H9 (cell line): ENCODE measurements around the gene RGS6. TPM values are rescaled to one million over a fixed set of nuclear protein-coding genes. Genes with fewer than 3 reads are reported as not detected.

ENCODE experiments used
- DNase-seq: peaks from one replicate; pipeline ENCODE4 v3.0.0-alpha.2; 2017
- H2AFZ ChIP-seq: one replicate; pipeline ENCODE4 v1.6.1; 2013; ENCODE audit warnings: mild to moderate bottlenecking, low read length, control low read depth, moderate library complexity
- H2AK5ac ChIP-seq: 2 replicates; pipeline ENCODE4 v1.6.1; 2013; ENCODE audit warnings: low read length, control low read depth, mixed read lengths; ENCODE audit not compliant: insufficient read length
- H2BK120ac ChIP-seq: one replicate; pipeline ENCODE4 v1.6.1; 2013; ENCODE audit warnings: low read depth, mild to moderate bottlenecking, low read length, control low read depth, inconsistent platforms; ENCODE audit not compliant: poor library complexity, severe bottlenecking
- H2BK12ac ChIP-seq: 2 replicates; pipeline ENCODE4 v1.6.1; 2013; ENCODE audit warnings: low read length, control low read depth, mixed read lengths, low read depth; ENCODE audit not compliant: insufficient read length
- H2BK15ac ChIP-seq: 2 replicates; pipeline ENCODE4 v1.6.1; 2013; ENCODE audit warnings: low read depth, low read length, control low read depth
- H2BK20ac ChIP-seq: one replicate; pipeline ENCODE4 v1.6.1; 2013; ENCODE audit warnings: low read depth, mild to moderate bottlenecking, low read length, control low read depth, inconsistent platforms; ENCODE audit not compliant: poor library complexity, severe bottlenecking
- H2BK5ac ChIP-seq: 2 replicates; pipeline ENCODE4 v1.6.1; 2013; ENCODE audit warnings: low read length, control low read depth, mixed read lengths; ENCODE audit not compliant: insufficient read length
- H3K14ac ChIP-seq: 2 replicates; pipeline ENCODE4 v1.6.1; 2013; ENCODE audit warnings: low read length, control low read depth; ENCODE audit not compliant: insufficient read depth
- H3K18ac ChIP-seq: 2 replicates; pipeline ENCODE4 v1.6.1; 2013; ENCODE audit warnings: low read depth, mild to moderate bottlenecking, mixed read lengths, low read length, control low read depth; ENCODE audit not compliant: insufficient read length
- H3K23ac ChIP-seq: 2 replicates; pipeline ENCODE4 v1.6.1; 2013; ENCODE audit warnings: low read length, control low read depth, mixed read lengths, low read depth; ENCODE audit not compliant: insufficient read length
- H3K23me2 ChIP-seq: 2 replicates; pipeline ENCODE4 v1.6.1; 2013; ENCODE audit warnings: low read depth, mild to moderate bottlenecking, mixed read lengths, low read length, control low read depth; ENCODE audit not compliant: insufficient read length, poor library complexity, severe bottlenecking
- H3K27ac ChIP-seq: 2 replicates; pipeline ENCODE4 v1.5.1; 2013; ENCODE audit warnings: low read length, control low read depth, mixed read lengths, low read depth; ENCODE audit not compliant: insufficient read length
- H3K27me3 ChIP-seq: 2 replicates; pipeline ENCODE4 v1.6.1; 2013; ENCODE audit warnings: low read length, control low read depth, inconsistent platforms; ENCODE audit not compliant: insufficient read depth
- H3K4ac ChIP-seq: 2 replicates; pipeline ENCODE4 v1.6.1; 2013; ENCODE audit warnings: low read depth, mild to moderate bottlenecking, control low read depth, inconsistent platforms, low read length, moderate library complexity
- H3K4me1 ChIP-seq: 2 replicates; pipeline ENCODE4 v1.6.1; 2013; ENCODE audit warnings: low read length, control low read depth, inconsistent platforms; ENCODE audit not compliant: insufficient read depth
- H3K4me2 ChIP-seq: 2 replicates; pipeline ENCODE4 v1.6.1; 2013; ENCODE audit warnings: low read length, control low read depth, mixed read lengths; ENCODE audit not compliant: insufficient read length, insufficient read depth
- H3K56ac ChIP-seq: 2 replicates; pipeline ENCODE4 v1.6.1; 2013; ENCODE audit warnings: low read depth, mild to moderate bottlenecking, mixed read lengths, low read length, control low read depth; ENCODE audit not compliant: insufficient read length
- H3K79me1 ChIP-seq: 2 replicates; pipeline ENCODE4 v1.6.1; 2013; ENCODE audit warnings: low read depth, mild to moderate bottlenecking, moderate library complexity, low read length, control low read depth, inconsistent platforms; ENCODE audit not compliant: insufficient read depth, poor library complexity, severe bottlenecking
- H3K79me2 ChIP-seq: 2 replicates; pipeline ENCODE4 v1.6.1; 2013; ENCODE audit warnings: low read length, control low read depth, inconsistent platforms; ENCODE audit not compliant: insufficient read depth
- H3K9ac ChIP-seq: 2 replicates; pipeline ENCODE4 v1.6.1; 2013; ENCODE audit warnings: low read length, control low read depth, mixed read lengths; ENCODE audit not compliant: insufficient read length; ENCODE audit errors: extremely low read depth
- H3K9me3 ChIP-seq: one replicate; pipeline ENCODE4 v1.6.1; 2013; ENCODE audit warnings: low read depth, low read length, inconsistent platforms; ENCODE audit not compliant: control insufficient read depth
- H3T11ph ChIP-seq: one replicate; pipeline ENCODE4 v1.6.1; 2013; ENCODE audit warnings: mild to moderate bottlenecking, low read length, control low read depth, inconsistent platforms
- H4K20me1 ChIP-seq: one replicate; pipeline ENCODE4 v1.6.1; 2013; ENCODE audit not compliant: control insufficient read depth, insufficient read length, insufficient read depth
- H4K5ac ChIP-seq: 2 replicates; pipeline ENCODE4 v1.6.1; 2013; ENCODE audit warnings: low read depth, mild to moderate bottlenecking, mixed read lengths, low read length, control low read depth; ENCODE audit not compliant: insufficient read length
- H4K8ac ChIP-seq: replicated peaks from 2 replicates; pipeline ENCODE4 v1.6.1; 2013; ENCODE audit warnings: low read length, control low read depth, mixed read lengths, low read depth; ENCODE audit not compliant: insufficient read length
- H4K91ac ChIP-seq: 2 replicates; pipeline ENCODE4 v1.6.1; 2013; ENCODE audit warnings: low read depth, mild to moderate bottlenecking, moderate library complexity, mixed read lengths, low read length, control low read depth; ENCODE audit not compliant: insufficient read length
- H3K27ac Mint-ChIP-seq, 3 experiments: 2 replicates in 2 of 3; 3 replicates in 1 of 3; pipeline ENCODE4 v1.8.0; 2020 to 2021; ENCODE audit warnings: mixed read lengths in 3 of 3, mild to moderate bottlenecking in 1 of 3, moderate library complexity in 1 of 3
- H3K27me3 Mint-ChIP-seq: 2 replicates; pipeline ENCODE4 v1.8.0; 2021; ENCODE audit warnings: low read depth, mild to moderate bottlenecking, moderate library complexity, mixed read lengths
- H3K36me3 Mint-ChIP-seq, 3 experiments: 2 replicates in 2 of 3; 3 replicates in 1 of 3; pipeline ENCODE4 v1.8.0; 2020 to 2021; ENCODE audit warnings: low read depth in 3 of 3, mixed read lengths in 3 of 3; ENCODE audit not compliant: insufficient read depth in 1 of 3
- H3K4me1 Mint-ChIP-seq, 2 experiments: 2 replicates each; pipeline ENCODE4 v1.8.0; 2020; ENCODE audit warnings: mixed read lengths in 2 of 2
- H3K4me3 Mint-ChIP-seq, 2 experiments: 2 replicates in 1 of 2; 3 replicates in 1 of 2; pipeline ENCODE4 v1.8.0; 2020 to 2021; ENCODE audit warnings: mild to moderate bottlenecking in 2 of 2, mixed read lengths in 2 of 2, moderate library complexity in 1 of 2
- H3K9me3 Mint-ChIP-seq, 2 experiments: 2 replicates in 1 of 2; 3 replicates in 1 of 2; pipeline ENCODE4 v1.8.0; 2020; ENCODE audit warnings: mild to moderate bottlenecking in 2 of 2, mixed read lengths in 2 of 2, moderate library complexity in 1 of 2
- WGBS: extraction: QIAGEN DNeasy Blood & Tissue Kit; methylation state at CpG from one replicate; pipeline ENCODE4 v1.1.7; 2013; ENCODE audit warnings: missing lambda C conversion rate, low lambda C conversion rate, mixed read lengths; ENCODE audit not compliant: insufficient read length; ENCODE audit errors: extremely low coverage; 5-methylcytosine and 5-hydroxymethylcytosine counted together
- total RNA-seq: library from RNA; stranded (reverse); gene quantifications from 2 replicates; pipeline ENCODE4 v1.2.1, GENCODE V29; 2021
- TF ChIP-seq, protein P1 (sequence below): fragments of 200-600 bp; sonication (generic); conservative IDR thresholded peaks from 3 replicates; pipeline ENCODE4 v1.8.0; 2021; ENCODE audit warnings: antibody characterized with exemption, mild to moderate bottlenecking

Gene RGS6
- total RNA-seq, 1 experiment from 2014 or later: 3.0 TPM

DNA sequence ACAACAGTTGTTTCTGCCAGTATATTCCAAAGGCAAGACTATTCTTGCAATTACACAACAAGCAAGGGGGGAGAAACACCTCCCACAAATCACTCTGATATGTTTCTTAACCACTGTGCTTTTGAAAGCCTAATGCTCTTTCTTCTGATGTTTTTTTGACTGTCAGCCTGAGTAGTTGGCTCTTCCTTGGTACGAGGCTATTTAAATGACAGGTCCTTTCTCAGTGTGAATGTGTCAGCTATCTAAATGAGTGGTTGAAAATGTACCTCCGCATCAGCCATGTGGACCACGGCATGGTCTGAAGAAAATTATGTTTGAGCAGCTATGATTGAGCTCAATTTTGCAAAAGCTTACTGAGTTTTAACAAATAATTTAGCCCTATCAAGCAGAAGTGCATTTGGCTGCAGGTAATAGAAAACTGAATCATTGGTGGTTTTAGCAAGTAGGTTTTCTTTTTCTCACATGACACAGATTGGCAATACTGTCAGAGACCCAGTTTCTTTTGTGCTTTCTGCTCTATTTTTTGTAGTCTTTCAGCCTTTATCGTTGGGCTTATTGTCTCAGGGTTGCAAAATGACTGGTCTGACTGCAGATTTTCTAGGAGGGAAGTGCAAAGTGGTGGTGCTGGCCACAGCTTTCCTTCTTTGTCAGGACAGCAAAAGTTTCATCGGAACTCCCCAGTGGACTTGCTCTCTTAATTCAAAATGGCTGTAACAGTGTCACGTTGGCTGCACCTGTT, 162.8 kb downstream of the RGS6 start:
- H3K9ac ChIP-seq: no peak overlapping the region
- no peak overlapping the region for H3K23ac ChIP-seq
- no peaks in the 10 kb centered on the region for H3K79me2 ChIP-seq
- H2BK20ac ChIP-seq: no peak overlapping the region
- no peaks in the 10 kb centered on the region for H3K23me2 ChIP-seq
- H3K9me3 ChIP-seq: no peaks in the 10 kb centered on the region
- H3K4me1 Mint-ChIP-seq: peaks cover 8 to 11% of the 10 kb centered on the region in 2 experiments; a peak in 2 of 4 replicates
- no peaks in the 10 kb centered on the region for H4K20me1 ChIP-seq
- H4K91ac ChIP-seq: no peak overlapping the region
- no peaks in the 10 kb centered on the region for H3K4me1 ChIP-seq
- H3K27me3 ChIP-seq: no peaks in the 10 kb centered on the region
- no peak overlapping the region for H4K8ac ChIP-seq
- no peak overlapping the region for H2BK12ac ChIP-seq
- no peak overlapping the region for H4K5ac ChIP-seq
- H3K27ac Mint-ChIP-seq: no peak overlapping the region
- H2BK15ac ChIP-seq: no peak overlapping the region
- H3K56ac ChIP-seq: no peak overlapping the region
- peaks cover 2% of the 10 kb centered on the region; the same call in 1 of the 2 replicates for H3K27me3 Mint-ChIP-seq
- H3K14ac ChIP-seq: no peak overlapping the region
- no peaks in the 10 kb centered on the region for H3K36me3 Mint-ChIP-seq
- H3K4me2 ChIP-seq: no peak overlapping the region
- no peak overlapping the region for H3K4me3 Mint-ChIP-seq
- H2AK5ac ChIP-seq: no peak overlapping the region
- no peak overlapping the region for H2AFZ ChIP-seq
- TF ChIP-seq, protein P1, sequence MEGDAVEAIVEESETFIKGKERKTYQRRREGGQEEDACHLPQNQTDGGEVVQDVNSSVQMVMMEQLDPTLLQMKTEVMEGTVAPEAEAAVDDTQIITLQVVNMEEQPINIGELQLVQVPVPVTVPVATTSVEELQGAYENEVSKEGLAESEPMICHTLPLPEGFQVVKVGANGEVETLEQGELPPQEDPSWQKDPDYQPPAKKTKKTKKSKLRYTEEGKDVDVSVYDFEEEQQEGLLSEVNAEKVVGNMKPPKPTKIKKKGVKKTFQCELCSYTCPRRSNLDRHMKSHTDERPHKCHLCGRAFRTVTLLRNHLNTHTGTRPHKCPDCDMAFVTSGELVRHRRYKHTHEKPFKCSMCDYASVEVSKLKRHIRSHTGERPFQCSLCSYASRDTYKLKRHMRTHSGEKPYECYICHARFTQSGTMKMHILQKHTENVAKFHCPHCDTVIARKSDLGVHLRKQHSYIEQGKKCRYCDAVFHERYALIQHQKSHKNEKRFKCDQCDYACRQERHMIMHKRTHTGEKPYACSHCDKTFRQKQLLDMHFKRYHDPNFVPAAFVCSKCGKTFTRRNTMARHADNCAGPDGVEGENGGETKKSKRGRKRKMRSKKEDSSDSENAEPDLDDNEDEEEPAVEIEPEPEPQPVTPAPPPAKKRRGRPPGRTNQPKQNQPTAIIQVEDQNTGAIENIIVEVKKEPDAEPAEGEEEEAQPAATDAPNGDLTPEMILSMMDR: no peak
- H3K4ac ChIP-seq: no peak overlapping the region
- H3K27ac ChIP-seq: no peak overlapping the region
- no peak overlapping the region for H3T11ph ChIP-seq
- H3K18ac ChIP-seq: no peak overlapping the region
- H3K79me1 ChIP-seq: no peaks in the 10 kb centered on the region
- no peak for DNase-seq
- no peak overlapping the region for H2BK5ac ChIP-seq
- no peaks in the 10 kb centered on the region for H3K9me3 Mint-ChIP-seq
- no CpG with 5 or more reads among the region's 6 CpGs for WGBS
- H2BK120ac ChIP-seq: no peak overlapping the region
